AG04450 (cell line): ENCODE results near the gene PRPF40B. TPM values are rescaled to one million over a fixed set of nuclear protein-coding genes. Genes with fewer than 3 reads are reported as not detected.

ENCODE experiments used
- CTCF ChIA-PET: fragments of 300-600, 350-600 bp; formaldehyde crosslinking; extraction: SDS; loops from one replicate; lab custom pipeline; 2022; ENCODE audit warnings: antibody characterized with exemption, inconsistent platforms; lab: Charles Lee
- POLR2A ChIA-PET: fragments of 350-600 bp; formaldehyde crosslinking; extraction: SDS; loops from one replicate; lab custom pipeline; 2021; ENCODE audit warnings: antibody characterized with exemption, inconsistent platforms; lab: Yijun Ruan, JAX
- DNase-seq: peaks from one replicate; pipeline ENCODE4 v3.0.0-alpha.2; 2011; ENCODE audit warnings: low read depth, low spot score
- H3K27ac ChIP-seq: one replicate; pipeline ENCODE4 v1.5.1; 2012; ENCODE audit warnings: low read depth, low read length, control low read depth
- H3K27me3 ChIP-seq: one replicate; pipeline ENCODE4 v1.6.0; 2012; ENCODE audit warnings: low read length; ENCODE audit not compliant: control insufficient read depth, insufficient read depth
- H3K4me3 ChIP-seq: 2 replicates; pipeline ENCODE4 v1.5.1; 2011; ENCODE audit warnings: mild to moderate bottlenecking, low read depth, low read length, control low read depth
- H3K9me3 ChIP-seq: 2 replicates; pipeline ENCODE4 v1.5.1; 2012; ENCODE audit warnings: low read length; ENCODE audit not compliant: control insufficient read depth, insufficient read depth
- CTCF ChIP-seq: IDR thresholded peaks from 2 replicates; pipeline ENCODE4 v1.5.1; 2011; ENCODE audit warnings: low read depth, low read length, control low read depth, inconsistent platforms
- polyA plus RNA-seq: library from polyadenylated mRNA; depleted of rRNA; stranded (reverse); fragments of >200 nt; gene quantifications from 2 replicates; pipeline ENCODE4 v1.2.3, GENCODE V29; 2011

PRPF40B gene
- polyA plus RNA-seq, 1 experiment = 9.0 TPM

- Histone ChIP-seq H3K27me3 (no peaks in the 10 kb centered on the region), H3K4me3 (no peak overlapping the region), H3K9me3 (no peaks in the 10 kb centered on the region), H3K27ac (peak overlapping the region; percentile 47)
- ChIA-PET POLR2A (interaction anchor here (0.6 to 2.4 kb wide), 5 partner anchors 10 to 130 kb away, joined by 3 to 17 read pairs (median 3); partner anchors contain the start of gene TMBIM6), CTCF (interaction anchor here (0.8 to 4.7 kb wide), 20 partner anchors 8 to 306 kb away, joined by 3 to 64 read pairs (median 6); partner anchors contain the start of genes FMNL3, PRPF40B and TMBIM6)
- peak; percentile 86 for TF ChIP-seq CTCF
- peak; percentile 39 for DNase-seq
These were observed 13.8 kb downstream of the PRPF40B start for GRCh38 chr12:49636979-49637755.

GRCh38 chr12:49641748-49642369 is 18.5 kb downstream of the PRPF40B start:
- Histone ChIP-seq H3K9me3 (no peaks in the 10 kb centered on the region), H3K27me3 (no peaks in the 10 kb centered on the region), H3K4me3 (no peak overlapping the region), H3K27ac (no peak overlapping the region)
- ChIA-PET CTCF (interaction anchor here (0.6 to 1.9 kb wide), 3 partner anchors 16 to 67 kb away, joined by 3 to 9 read pairs (median 4); no protein-coding TSS in a partner anchor), POLR2A (interaction anchor here (3.1 kb wide), 1 partner anchor 100 kb away, joined by 7 read pairs; the partner anchor contains the start of gene TMBIM6)
- DNase-seq = no peak
- no peak for TF ChIP-seq CTCF

DNA sequence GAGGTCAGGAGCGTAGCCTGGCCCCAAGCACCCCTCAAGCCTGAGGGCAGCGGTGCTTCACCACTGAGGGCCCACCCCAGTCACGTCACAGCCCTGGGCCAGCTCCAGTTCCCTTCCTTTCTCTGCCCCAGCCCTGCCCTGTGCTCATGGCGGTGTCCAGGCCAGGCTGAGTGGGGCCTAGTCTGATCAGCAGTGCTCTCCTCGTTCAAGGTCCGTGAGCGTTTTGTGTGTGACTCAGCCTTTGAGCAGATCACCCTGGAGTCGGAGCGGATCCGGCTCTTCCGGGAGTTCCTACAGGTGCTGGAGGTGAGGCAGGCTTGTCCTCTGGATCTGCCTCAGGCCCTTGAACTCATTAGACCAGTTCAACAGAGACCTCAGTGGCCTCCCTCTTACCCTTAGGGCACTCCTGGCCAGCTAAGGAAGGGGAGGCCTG is 19.0 kb downstream of the PRPF40B start:
- Histone ChIP-seq H3K9me3 (no peaks in the 10 kb centered on the region), H3K4me3 (no peak overlapping the region), H3K27me3 (no peaks in the 10 kb centered on the region), H3K27ac (no peak overlapping the region)
- TF ChIP-seq CTCF = no peak
- ChIA-PET POLR2A (interaction anchor here (3.1 kb wide), 1 partner anchor 99 kb away, joined by 7 read pairs; the partner anchor contains the start of gene TMBIM6), CTCF (interaction anchor here (0.6 to 1.9 kb wide), 2 partner anchors 17 to 66 kb away, joined by 3 to 9 read pairs; no protein-coding TSS in a partner anchor)
- DNase-seq = no peak

- H3K27me3 ChIP-seq = no peaks in the 10 kb centered on the region
- no peak overlapping the region for H3K27ac ChIP-seq
- CTCF ChIA-PET = interaction anchor here (0.7 to 3.8 kb wide), 5 partner anchors 20 to 98 kb away, joined by 3 to 76 read pairs (median 6); partner anchors contain the start of genes PRPF40B and TMBIM6
- TF ChIP-seq CTCF = no peak
- no peaks in the 10 kb centered on the region for H3K9me3 ChIP-seq
- POLR2A ChIA-PET = interaction anchor here (1.2 to 3.1 kb wide), 2 partner anchors 31 to 98 kb away, joined by 3 to 7 read pairs; partner anchors contain the start of gene TMBIM6
- DNase-seq = no peak
- H3K4me3 ChIP-seq = no peak overlapping the region
These were observed 19.8 kb downstream of the PRPF40B start for GRCh38 chr12:49643135-49643534.
